Neuronal stem cell (in vitro differentiated cells): ENCODE measurements around the gene EGLN3.

ENCODE experiments used
- DNase-seq: peaks from one replicate; pipeline ENCODE4 v3.0.0-alpha.2; 2013; ENCODE audit warnings: low spot score
- H2AFZ ChIP-seq: one replicate; pipeline ENCODE4 v1.6.1; 2013; ENCODE audit warnings: mild to moderate bottlenecking, low read length, inconsistent platforms
- H2AK5ac ChIP-seq: 2 replicates; pipeline ENCODE4 v1.6.1; 2013; ENCODE audit warnings: low read depth, mild to moderate bottlenecking, inconsistent platforms, low read length, moderate library complexity, mixed read lengths
- H2BK120ac ChIP-seq: 2 replicates; pipeline ENCODE4 v1.6.1; 2013; ENCODE audit warnings: low read depth, mild to moderate bottlenecking, inconsistent platforms, low read length, moderate library complexity, mixed read lengths
- H2BK12ac ChIP-seq: one replicate; pipeline ENCODE4 v1.6.1; 2013; ENCODE audit warnings: low read length, inconsistent platforms
- H2BK15ac ChIP-seq: 2 replicates; pipeline ENCODE4 v1.6.1; 2013; ENCODE audit warnings: mild to moderate bottlenecking, low read length, inconsistent platforms, mixed read lengths
- H2BK5ac ChIP-seq: one replicate; pipeline ENCODE4 v1.6.1; 2013; ENCODE audit warnings: inconsistent platforms, mild to moderate bottlenecking, low read length, moderate library complexity
- H3K14ac ChIP-seq: one replicate; pipeline ENCODE4 v1.6.1; 2013; ENCODE audit warnings: low read length, inconsistent platforms
- H3K18ac ChIP-seq: 2 replicates; pipeline ENCODE4 v1.6.1; 2013; ENCODE audit warnings: low read length, inconsistent platforms
- H3K23ac ChIP-seq: 2 replicates; pipeline ENCODE4 v1.6.1; 2013; ENCODE audit warnings: low read depth, mild to moderate bottlenecking, mixed read lengths, low read length, inconsistent platforms; ENCODE audit not compliant: poor library complexity
- H3K27ac ChIP-seq: replicated peaks from 3 replicates; pipeline ENCODE4 v1.5.1; 2013; ENCODE audit warnings: low read length, inconsistent platforms
- H3K27me3 ChIP-seq, 3 experiments: 2 replicates each; pipeline ENCODE4 v1.6.1; 2013; ENCODE audit warnings: low read length in 3 of 3, mild to moderate bottlenecking in 2 of 3, inconsistent platforms in 1 of 3, low read depth in 1 of 3, mixed read lengths in 1 of 3, moderate library complexity in 1 of 3; ENCODE audit not compliant: control insufficient read depth in 3 of 3, insufficient read depth in 3 of 3
- H3K36me3 ChIP-seq, 2 donors: replicated peaks in 1 of 2; 2 replicates each; pipeline ENCODE4 v1.6.1; 2013; ENCODE audit warnings: low read length in 2 of 2; ENCODE audit not compliant: control insufficient read depth in 2 of 2, insufficient read depth in 2 of 2
- H3K4ac ChIP-seq: 2 replicates; pipeline ENCODE4 v1.6.1; 2013; ENCODE audit warnings: inconsistent platforms, mild to moderate bottlenecking, low read length, moderate library complexity
- H3K4me1 ChIP-seq, 2 donors: 1 replicate in 1 of 2; 2 replicates in 1 of 2; pipeline ENCODE4 v1.6.1; 2013; ENCODE audit warnings: low read length in 2 of 2, low read depth in 1 of 2; ENCODE audit not compliant: control insufficient read depth in 2 of 2, insufficient read depth in 1 of 2
- H3K4me2 ChIP-seq: one replicate; pipeline ENCODE4 v1.6.1; 2013; ENCODE audit warnings: mild to moderate bottlenecking, low read length, inconsistent platforms; ENCODE audit not compliant: insufficient read depth, poor library complexity, severe bottlenecking
- H3K4me3 ChIP-seq, 2 donors: 2 replicates each; pipeline ENCODE4 v1.5.1; 2013; ENCODE audit warnings: low read length in 2 of 2, mild to moderate bottlenecking in 2 of 2, inconsistent platforms in 1 of 2, moderate library complexity in 1 of 2
- H3K79me1 ChIP-seq: one replicate; pipeline ENCODE4 v1.6.1; 2013; ENCODE audit warnings: low read depth, mild to moderate bottlenecking, inconsistent platforms, low read length, moderate library complexity
- H3K9ac ChIP-seq: one replicate; pipeline ENCODE4 v1.6.1; 2013; ENCODE audit warnings: mild to moderate bottlenecking, low read depth, low read length, inconsistent platforms; ENCODE audit not compliant: poor library complexity
- H3K9me3 ChIP-seq, 2 donors: replicated peaks in 1 of 2; 2 replicates each; pipeline versions ENCODE3 to v1.6.1; 2013; ENCODE audit warnings: low read length in 2 of 2, mild to moderate bottlenecking in 2 of 2, inconsistent platforms in 1 of 2, low read depth in 1 of 2, mixed read lengths in 1 of 2, moderate library complexity in 1 of 2; ENCODE audit not compliant: control insufficient read depth in 2 of 2, insufficient read depth in 1 of 2
- H4K8ac ChIP-seq: one replicate; pipeline ENCODE4 v1.6.1; 2013; ENCODE audit warnings: low read depth, mild to moderate bottlenecking, inconsistent platforms, low read length, moderate library complexity
- H4K91ac ChIP-seq: one replicate; pipeline ENCODE4 v1.6.1; 2013; ENCODE audit warnings: low read length, low read depth, mild to moderate bottlenecking, inconsistent platforms; ENCODE audit not compliant: poor library complexity
- WGBS, 2 donors: extraction: QIAGEN DNeasy Blood & Tissue Kit; methylation state at CpG; one replicate each; pipeline ENCODE4 v1.1.7; 2013; ENCODE audit warnings: missing lambda C conversion rate in 2 of 2, mixed read lengths in 1 of 2; ENCODE audit not compliant: insufficient read length in 2 of 2, insufficient replicate concordance in 1 of 2; ENCODE audit errors: extremely low coverage in 2 of 2; 5-methylcytosine and 5-hydroxymethylcytosine counted together

The EGLN3 gene

GRCh38 chr14:33952541-33952940 lies 1.7 kb upstream of the EGLN3 start:
- Histone ChIP-seq H2BK120ac (no peak overlapping the region), H4K8ac (no peak overlapping the region), H2AK5ac (no peak overlapping the region), H3K36me3 (no peaks in the 10 kb centered on the region), H3K79me1 (peaks cover 5% of the 10 kb centered on the region), H3K27ac (no peak overlapping the region), H3K9ac (no peak overlapping the region), H3K23ac (no peak overlapping the region), H4K91ac (no peak overlapping the region), H2BK12ac (no peak overlapping the region), H3K4me3 (no peak overlapping the region), H3K4me2 (no peak overlapping the region), H3K18ac (no peak overlapping the region), H3K9me3 (peaks cover 0 to 9% of the 10 kb centered on the region in 2 donors), H2BK15ac (no peak overlapping the region), H3K27me3 (peaks cover 0 to 55% (median 0%) of the 10 kb centered on the region in 3 experiments), H2AFZ (no peak overlapping the region), H3K14ac (no peak overlapping the region), H2BK5ac (no peak overlapping the region), H3K4me1 (peaks cover 3 to 5% of the 10 kb centered on the region in 2 donors), H3K4ac (no peak overlapping the region)
- no CpG with 5 or more reads among the region's 1 CpG for WGBS, 2 donors
- DNase-seq: no peak

- WGBS, 2 donors: no CpG with 5 or more reads among the region's 11 CpGs
- peak overlapping the region in 1 of 2 donors; percentile 52 for H3K4me3 ChIP-seq
- H3K14ac ChIP-seq: no peak overlapping the region
- H3K36me3 ChIP-seq: no peaks in the 10 kb centered on the region
- no peak overlapping the region for H4K91ac ChIP-seq
- H2BK15ac ChIP-seq: no peak overlapping the region
- H3K27ac ChIP-seq: no peak overlapping the region
- H3K4ac ChIP-seq: no peak overlapping the region
- H3K4me1 ChIP-seq: peaks cover 3 to 5% of the 10 kb centered on the region in 2 donors
- DNase-seq: no peak
- H3K23ac ChIP-seq: peak overlapping the region; percentile 94
- H2AK5ac ChIP-seq: no peak overlapping the region
- H2AFZ ChIP-seq: peak overlapping the region; percentile 98
- no peak overlapping the region for H3K4me2 ChIP-seq
- H2BK120ac ChIP-seq: no peak overlapping the region
- H4K8ac ChIP-seq: no peak overlapping the region
- no peak overlapping the region for H3K18ac ChIP-seq
- no peak overlapping the region for H3K9ac ChIP-seq
- H3K27me3 ChIP-seq: peaks cover 0 to 55% (median 0%) of the 10 kb centered on the region in 3 experiments
- H3K79me1 ChIP-seq: peaks cover 5% of the 10 kb centered on the region
- no peak overlapping the region for H2BK12ac ChIP-seq
- peaks cover 0 to 9% of the 10 kb centered on the region in 2 donors for H3K9me3 ChIP-seq
- H2BK5ac ChIP-seq: no peak overlapping the region
Measured at GRCh38 chr14:33951183-33951840, 438 bp upstream of the EGLN3 start.

DNA sequence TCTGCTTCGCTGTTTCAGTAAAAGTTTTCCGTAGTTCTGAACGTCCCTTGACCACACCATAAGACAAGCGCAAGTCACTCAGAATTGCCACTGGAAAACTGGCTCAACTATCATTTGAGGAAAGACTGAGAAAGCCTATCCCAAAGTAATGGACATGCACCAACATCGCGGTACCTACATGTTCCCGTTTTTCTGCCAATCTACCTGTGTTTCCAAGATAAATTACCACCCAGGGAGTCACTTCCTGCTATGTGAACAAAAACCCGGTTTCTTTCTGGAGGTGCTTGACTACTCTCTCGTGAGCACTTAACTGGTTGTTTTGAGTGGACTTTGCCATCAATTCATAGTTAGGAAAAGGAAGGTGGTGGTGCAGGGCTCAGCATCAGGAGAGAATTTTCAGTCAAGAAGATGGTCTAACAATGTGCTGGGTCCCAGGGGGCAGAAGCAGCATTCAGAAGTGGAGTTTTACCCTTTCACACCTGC lies 1.4 kb downstream of the EGLN3 start:
- no peak overlapping the region for H3K27ac ChIP-seq

DNA sequence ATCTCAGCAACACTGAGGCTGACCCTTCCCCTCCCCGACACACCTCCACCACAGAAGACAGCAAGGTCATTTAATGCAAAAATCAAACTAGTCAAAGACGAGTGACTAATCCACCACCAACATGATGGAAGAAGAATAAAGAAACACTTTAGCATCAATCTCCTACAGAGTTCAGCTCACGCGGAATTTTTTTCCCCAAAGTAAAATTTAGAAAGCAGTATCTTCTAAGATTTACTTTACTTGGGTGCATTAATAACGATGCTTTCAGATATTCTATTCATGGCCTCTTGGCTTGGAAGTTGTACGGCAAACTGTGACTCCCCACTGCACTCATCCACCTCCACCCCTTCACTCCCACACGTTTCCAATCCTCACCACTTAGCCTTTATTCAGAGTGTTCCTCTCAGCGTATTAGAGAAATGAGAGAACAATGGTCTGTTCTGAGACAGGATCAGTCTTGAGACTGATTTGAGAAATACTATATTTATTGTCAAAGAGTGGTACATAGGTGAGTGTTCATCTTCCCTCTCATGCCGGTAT lies 1.9 kb downstream of the EGLN3 start:
- Histone ChIP-seq H3K79me1 (peaks cover 5% of the 10 kb centered on the region), H3K9me3 (peaks cover 0 to 9% of the 10 kb centered on the region in 2 donors), H3K4me1 (peaks cover 5 to 10% of the 10 kb centered on the region in 2 donors), H3K27me3 (peaks cover 0 to 55% (median 0%) of the 10 kb centered on the region in 3 experiments), H3K4me3 (peak overlapping the region in 1 of 2 donors; percentile 87), H3K18ac (no peak overlapping the region), H3K9ac (no peak overlapping the region), H3K4ac (no peak overlapping the region), H2AFZ (no peak overlapping the region), H2BK15ac (no peak overlapping the region), H3K36me3 (no peaks in the 10 kb centered on the region), H4K91ac (no peak overlapping the region), H3K14ac (no peak overlapping the region), H3K4me2 (peak overlapping the region; percentile 96), H3K27ac (no peak overlapping the region), H3K23ac (no peak overlapping the region), H2BK12ac (no peak overlapping the region), H2BK120ac (no peak overlapping the region), H2BK5ac (no peak overlapping the region), H2AK5ac (no peak overlapping the region), H4K8ac (no peak overlapping the region)
- no peak for DNase-seq
- WGBS, 2 donors: no CpG with 5 or more reads among the region's 9 CpGs

More for the DNA sequence above, 1.4 kb downstream of the EGLN3 start:
- no peak overlapping the region for H3K4ac ChIP-seq
- no peaks in the 10 kb centered on the region for H3K36me3 ChIP-seq
- no peak overlapping the region for H4K91ac ChIP-seq
- H4K8ac ChIP-seq: no peak overlapping the region
- peaks cover 0 to 58% (median 0%) of the 10 kb centered on the region in 3 experiments for H3K27me3 ChIP-seq
- DNase-seq: no peak
- no CpG with 5 or more reads among the region's 9 CpGs for WGBS, 2 donors
- H3K14ac ChIP-seq: no peak overlapping the region
- H3K9me3 ChIP-seq: peaks cover 0 to 9% of the 10 kb centered on the region in 2 donors
- H3K4me3 ChIP-seq: peak overlapping the region in 1 of 2 donors; percentile 87
- H2BK12ac ChIP-seq: no peak overlapping the region
- H2BK120ac ChIP-seq: no peak overlapping the region
- no peak overlapping the region for H2BK5ac ChIP-seq
- H2AFZ ChIP-seq: no peak overlapping the region
- H3K4me1 ChIP-seq: peaks cover 5 to 10% of the 10 kb centered on the region in 2 donors
- H3K4me2 ChIP-seq: peak overlapping the region; percentile 96
- H2BK15ac ChIP-seq: no peak overlapping the region
- no peak overlapping the region for H3K9ac ChIP-seq
- H3K18ac ChIP-seq: no peak overlapping the region
- H3K79me1 ChIP-seq: peaks cover 5% of the 10 kb centered on the region
- no peak overlapping the region for H2AK5ac ChIP-seq
- no peak overlapping the region for H3K23ac ChIP-seq
